DOHH2 (cell line): ENCODE data around the gene CAPZB.

Experiments used
- CTCF ChIP-seq: fragments of 200-600 bp; sonication (generic); IDR thresholded peaks from one replicate; pipeline ENCODE4 v1.5.1; 2014; ENCODE audit warnings: antibody characterized with exemption, mild to moderate bottlenecking, low read depth, low read length; ENCODE audit not compliant: poor library complexity, severe bottlenecking
- EZH2phosphoT487 ChIP-seq: fragments of 200-600 bp; sonication (generic); IDR thresholded peaks from 2 replicates; pipeline ENCODE4 v1.6.1; 2017; ENCODE audit warnings: borderline replicate concordance, mild to moderate bottlenecking, antibody characterized with exemption, low read length, moderate library complexity, mixed read lengths

GRCh38 chr1:19445417-19446342 is 39.7 kb downstream of the CAPZB start:
- peak; percentile 25 for TF ChIP-seq CTCF
- no peak for TF ChIP-seq EZH2phosphoT487
